Brain microvascular endothelial cell (primary cell): Measurements from ENCODE around the gene SLC9A1.

Experiments used
- DNase-seq: peaks from one replicate; pipeline ENCODE4 v3.0.0-alpha.2; 2020
- H3K27ac ChIP-seq: fragments of 250-450 bp; sonication (Bioruptor Pico); 2 replicates; pipeline ENCODE4 v1.5.1; 2020; ENCODE audit warnings: mild to moderate bottlenecking, moderate library complexity
- H3K27me3 ChIP-seq: fragments of 250-450 bp; sonication (Bioruptor Pico); replicated peaks from 2 replicates; pipeline ENCODE4 v1.5.1; 2020; ENCODE audit warnings: mild to moderate bottlenecking
- H3K36me3 ChIP-seq: fragments of 250-450 bp; sonication (Bioruptor Pico); replicated peaks from 2 replicates; pipeline ENCODE4 v1.5.1; 2020; ENCODE audit warnings: mild to moderate bottlenecking
- H3K4me3 ChIP-seq: 2 replicates; pipeline ENCODE4 v1.5.1; 2011; ENCODE audit warnings: low read depth, mild to moderate bottlenecking, control low read depth, low read length, moderate library complexity
- in situ Hi-C: cut with HindIII; loops from 2 replicates; pipeline ENCODE4 v1.10.0; 2017; ENCODE audit warnings: low sequenced_read_pairs, low pct_ligation_motif_present
- TF ChIP-seq, protein P1 (sequence below): IDR thresholded peaks from 2 replicates; pipeline ENCODE4 v1.5.1; 2011; ENCODE audit warnings: low read depth, mild to moderate bottlenecking, moderate library complexity, low read length, control low read depth, inconsistent platforms; ENCODE audit errors: missing control alignments

Gene SLC9A1

DNA sequence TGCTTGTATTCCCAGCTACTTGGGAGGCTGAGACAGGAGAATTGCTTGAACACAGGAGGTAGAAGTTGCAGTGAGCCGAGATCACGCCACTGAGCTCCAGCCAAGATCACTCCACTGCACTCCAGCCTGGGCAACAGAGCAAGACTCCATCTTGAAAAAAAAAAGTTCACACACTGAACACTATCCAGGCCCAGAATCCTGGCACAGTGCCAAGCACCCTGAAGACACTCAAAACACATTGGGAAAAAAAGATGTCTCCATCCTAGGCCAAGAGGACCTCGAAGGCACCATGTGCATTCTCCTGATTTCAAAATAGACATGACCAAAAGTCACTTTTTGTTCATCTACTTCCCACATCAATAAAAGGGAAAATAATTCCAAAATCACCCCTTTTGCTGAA is 38.7 kb downstream of the SLC9A1 start:
- Histone ChIP-seq H3K36me3 (peaks cover 4% of the 10 kb centered on the region), H3K27me3 (no peaks in the 10 kb centered on the region), H3K27ac (no peak overlapping the region), H3K4me3 (no peak overlapping the region)
- TF ChIP-seq, protein P1, sequence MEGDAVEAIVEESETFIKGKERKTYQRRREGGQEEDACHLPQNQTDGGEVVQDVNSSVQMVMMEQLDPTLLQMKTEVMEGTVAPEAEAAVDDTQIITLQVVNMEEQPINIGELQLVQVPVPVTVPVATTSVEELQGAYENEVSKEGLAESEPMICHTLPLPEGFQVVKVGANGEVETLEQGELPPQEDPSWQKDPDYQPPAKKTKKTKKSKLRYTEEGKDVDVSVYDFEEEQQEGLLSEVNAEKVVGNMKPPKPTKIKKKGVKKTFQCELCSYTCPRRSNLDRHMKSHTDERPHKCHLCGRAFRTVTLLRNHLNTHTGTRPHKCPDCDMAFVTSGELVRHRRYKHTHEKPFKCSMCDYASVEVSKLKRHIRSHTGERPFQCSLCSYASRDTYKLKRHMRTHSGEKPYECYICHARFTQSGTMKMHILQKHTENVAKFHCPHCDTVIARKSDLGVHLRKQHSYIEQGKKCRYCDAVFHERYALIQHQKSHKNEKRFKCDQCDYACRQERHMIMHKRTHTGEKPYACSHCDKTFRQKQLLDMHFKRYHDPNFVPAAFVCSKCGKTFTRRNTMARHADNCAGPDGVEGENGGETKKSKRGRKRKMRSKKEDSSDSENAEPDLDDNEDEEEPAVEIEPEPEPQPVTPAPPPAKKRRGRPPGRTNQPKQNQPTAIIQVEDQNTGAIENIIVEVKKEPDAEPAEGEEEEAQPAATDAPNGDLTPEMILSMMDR, result no peak
- DNase-seq, result no peak
- in situ Hi-C loops, result no loop called here

- TF ChIP-seq, protein P1, result no peak
- no peak overlapping the region for H3K4me3 ChIP-seq
- in situ Hi-C loops, result no loop called here
- H3K36me3 ChIP-seq, result peaks cover 4% of the 10 kb centered on the region
- H3K27me3 ChIP-seq, result no peaks in the 10 kb centered on the region
- DNase-seq, result no peak
- H3K27ac ChIP-seq, result no peak overlapping the region
Observed at GRCh38 chr1:27114546-27114945, 40.4 kb downstream of the SLC9A1 start.

DNA sequence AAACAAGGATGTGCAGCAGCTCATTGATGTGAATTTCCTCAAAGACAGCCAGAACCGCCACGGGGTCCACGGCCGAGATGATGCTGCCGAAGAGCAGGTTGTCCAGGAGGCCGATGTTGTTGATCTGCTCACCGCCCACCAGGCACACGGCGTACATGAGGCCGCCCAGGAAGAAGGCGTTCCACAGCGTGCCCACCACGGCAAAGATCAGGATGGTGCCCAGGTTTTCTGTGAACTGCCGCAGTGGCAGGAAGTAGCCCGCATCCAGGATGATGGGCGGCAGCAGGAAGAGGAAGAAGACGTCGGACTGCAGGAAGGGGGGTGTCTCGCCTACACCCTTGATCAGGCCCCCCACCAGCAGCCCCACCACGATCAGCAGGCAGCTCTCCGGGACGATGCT is 41.1 kb downstream of the SLC9A1 start:
- in situ Hi-C loops, result no loop called here
- Histone ChIP-seq H3K36me3 (peaks cover 8% of the 10 kb centered on the region), H3K27me3 (no peaks in the 10 kb centered on the region), H3K27ac (no peak overlapping the region), H3K4me3 (no peak overlapping the region)
- TF ChIP-seq, protein P1, result no peak
- DNase-seq, result no peak

- in situ Hi-C loops, result no loop called here
- Histone ChIP-seq H3K27me3 (no peaks in the 10 kb centered on the region), H3K4me3 (no peak overlapping the region), H3K36me3 (peaks cover 8% of the 10 kb centered on the region), H3K27ac (peak overlapping the region; percentile 86)
- TF ChIP-seq, protein P1, result peak; percentile 55
- DNase-seq, result peak; percentile 98
Observed at GRCh38 chr1:27111626-27112573, 43.0 kb downstream of the SLC9A1 start.

DNA sequence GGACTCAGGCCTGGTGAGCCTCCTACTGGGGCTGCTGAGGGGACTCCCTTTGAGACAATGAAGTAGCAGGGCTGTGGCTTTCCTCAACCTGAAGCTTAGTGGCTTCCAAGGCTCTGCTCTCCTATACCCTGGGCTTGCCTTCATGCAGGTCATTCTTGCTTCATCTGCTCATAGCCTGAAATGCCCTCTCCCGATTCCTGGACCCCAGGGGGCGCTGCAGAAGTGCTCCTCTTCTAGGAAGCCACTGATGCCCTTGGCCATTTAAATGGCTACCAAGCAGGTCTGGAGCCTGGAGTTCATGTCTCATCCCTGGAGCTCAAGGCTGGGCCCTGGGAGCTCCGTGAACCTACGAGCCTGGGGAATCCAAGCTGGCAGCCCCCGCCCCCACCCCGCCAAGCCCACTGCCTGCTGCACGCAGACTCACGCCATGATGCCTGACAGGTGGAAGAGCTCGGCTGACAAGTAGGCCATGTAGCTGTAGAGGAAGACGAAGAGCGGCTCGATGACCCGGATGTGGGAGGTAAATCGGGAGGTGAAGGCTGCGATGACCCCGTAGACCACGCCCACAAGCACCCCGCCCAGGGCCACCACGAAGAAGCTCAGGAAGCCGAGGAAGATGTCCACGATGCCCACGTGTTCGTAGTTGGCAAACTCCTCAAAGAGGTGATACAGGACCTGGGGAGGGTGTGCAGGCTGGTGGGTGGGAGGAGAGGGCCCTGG is 45.7 kb downstream of the SLC9A1 start:
- peaks cover 8% of the 10 kb centered on the region for H3K36me3 ChIP-seq
- in situ Hi-C loops, result no loop called here
- DNase-seq, result no peak

More for the DNA sequence above, 45.7 kb downstream of the SLC9A1 start:
- TF ChIP-seq, protein P1, result peak; percentile 55
- no peak overlapping the region for H3K4me3 ChIP-seq
- H3K27ac ChIP-seq, result no peak overlapping the region
- no peaks in the 10 kb centered on the region for H3K27me3 ChIP-seq
